Inflammatory macrophage treated with lipopolysaccharide for 1 hour (primary cell): ENCODE measurements around the gene ARHGEF19.
"Not testable (repeated sequence)": the region's sequence is repeated elsewhere in the genome, so short reads cannot be mapped to it uniquely, and the experiment has no call there.

Source experiments
- DNase-seq, 2 donors: peaks; one replicate each; pipeline ENCODE4 v3.0.0-alpha.2; 2020 to 2022

The ARHGEF19 gene

DNA sequence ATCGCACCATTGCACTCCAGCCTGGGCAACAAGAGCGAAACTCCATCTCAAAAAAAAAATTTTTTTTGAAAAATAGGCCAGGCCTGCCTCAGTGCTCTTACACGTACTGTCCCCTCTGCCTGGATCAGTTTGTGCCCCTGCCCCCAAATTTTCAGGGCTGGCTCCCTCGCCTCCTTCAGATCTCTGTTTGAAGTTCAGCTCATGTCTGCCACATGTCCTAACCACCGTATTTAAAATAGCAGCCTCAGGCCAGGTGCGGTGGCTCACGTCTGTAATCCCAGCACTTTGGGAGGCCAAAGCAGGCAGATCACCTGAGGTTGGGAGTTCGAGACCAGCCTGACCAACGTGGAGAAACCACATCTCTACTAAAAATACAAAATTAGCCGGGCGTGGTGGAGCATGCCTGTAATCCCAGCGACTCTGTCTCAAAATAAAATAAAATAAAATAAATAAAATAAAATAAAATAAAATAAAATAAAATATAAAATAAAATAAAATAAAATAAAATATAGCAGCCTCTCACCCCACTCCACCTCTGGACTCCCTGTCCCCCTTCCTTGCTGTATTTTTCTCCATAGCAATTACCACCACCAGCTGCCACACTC, 48.7 kb downstream of the ARHGEF19 start:
- not testable (repeated sequence) for DNase-seq

- DNase-seq, result no peak
Observed at GRCh38 chr1:16162163-16162822, 50.2 kb downstream of the ARHGEF19 start.

- no peak for DNase-seq
Observed at GRCh38 chr1:16161717-16162116, 50.7 kb downstream of the ARHGEF19 start.

DNA sequence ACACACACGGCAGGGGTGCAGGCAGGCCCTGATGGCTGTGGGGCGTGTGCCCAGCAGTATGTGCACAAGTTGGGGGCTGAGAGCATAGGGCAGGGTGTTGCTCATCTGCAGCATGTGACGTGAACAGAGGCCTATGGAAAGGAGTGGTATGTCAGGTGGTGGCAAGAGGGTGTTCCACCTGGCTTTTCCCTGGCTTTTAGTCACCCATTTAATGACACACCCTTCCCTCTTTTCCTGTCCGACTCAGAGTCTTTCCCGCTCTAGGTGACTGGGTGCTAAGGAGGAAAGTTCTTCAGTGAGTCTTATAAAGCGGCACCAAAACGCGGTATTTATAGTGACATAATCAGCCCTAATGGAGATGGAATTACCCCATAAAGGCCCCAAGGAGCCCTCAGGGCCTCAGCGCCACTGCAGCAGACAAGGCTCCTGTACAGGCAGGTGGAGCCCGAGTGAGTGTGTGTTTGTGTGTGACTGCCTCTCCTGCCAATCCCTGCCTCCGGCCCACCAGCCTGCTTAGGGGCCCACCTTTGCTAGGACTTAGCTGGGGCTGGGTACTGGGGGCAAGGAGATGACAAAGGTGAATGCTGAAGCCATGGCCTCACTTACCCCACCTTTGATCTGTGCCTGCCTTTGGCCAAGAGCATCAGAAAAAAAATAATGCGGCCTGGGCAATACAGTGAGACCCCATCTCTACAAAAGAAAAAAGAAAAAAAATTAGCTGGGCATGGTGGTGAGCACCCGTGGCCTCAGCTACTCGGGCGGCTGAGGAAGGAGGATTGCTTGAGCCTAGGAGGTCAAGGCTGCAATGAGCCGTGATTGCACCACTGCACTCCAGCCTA, 53.2 kb downstream of the ARHGEF19 start:
- DNase-seq, result no peak

GRCh38 chr1:16158025-16158424, 54.4 kb downstream of the ARHGEF19 start:
- no peak for DNase-seq

DNA sequence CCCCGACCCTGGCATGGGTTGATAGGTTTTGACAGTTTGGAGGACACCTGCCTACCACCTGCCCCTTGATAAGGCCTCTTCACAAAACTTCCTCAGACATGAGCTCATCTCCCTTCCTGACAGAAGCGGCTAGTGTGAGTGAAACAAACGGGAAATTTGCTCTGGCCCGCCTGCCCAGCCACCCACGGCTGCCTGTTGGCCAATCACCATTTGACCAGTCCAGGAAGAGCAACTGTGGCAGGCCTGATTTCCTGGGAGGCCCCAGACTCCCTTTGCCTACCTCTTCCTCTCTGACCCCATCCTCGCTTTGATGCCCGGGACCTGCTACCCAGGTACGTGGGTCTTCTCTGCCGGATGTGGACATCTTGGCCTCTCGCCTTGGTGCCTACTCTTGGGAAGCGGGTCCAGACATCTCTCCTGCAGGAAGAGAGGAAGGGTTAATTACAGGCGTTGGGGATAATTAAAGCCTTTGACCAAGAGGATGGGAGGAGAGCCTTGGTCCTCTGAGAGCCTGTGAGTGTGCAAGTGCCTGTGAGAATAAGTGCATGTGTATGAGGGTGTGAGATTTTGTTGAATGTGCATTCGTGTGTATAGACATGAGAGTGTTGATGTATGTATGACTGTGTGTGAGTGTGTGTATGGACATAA, 55.5 kb downstream of the ARHGEF19 start:
- peak; percentile 66 to 80 for DNase-seq

DNA sequence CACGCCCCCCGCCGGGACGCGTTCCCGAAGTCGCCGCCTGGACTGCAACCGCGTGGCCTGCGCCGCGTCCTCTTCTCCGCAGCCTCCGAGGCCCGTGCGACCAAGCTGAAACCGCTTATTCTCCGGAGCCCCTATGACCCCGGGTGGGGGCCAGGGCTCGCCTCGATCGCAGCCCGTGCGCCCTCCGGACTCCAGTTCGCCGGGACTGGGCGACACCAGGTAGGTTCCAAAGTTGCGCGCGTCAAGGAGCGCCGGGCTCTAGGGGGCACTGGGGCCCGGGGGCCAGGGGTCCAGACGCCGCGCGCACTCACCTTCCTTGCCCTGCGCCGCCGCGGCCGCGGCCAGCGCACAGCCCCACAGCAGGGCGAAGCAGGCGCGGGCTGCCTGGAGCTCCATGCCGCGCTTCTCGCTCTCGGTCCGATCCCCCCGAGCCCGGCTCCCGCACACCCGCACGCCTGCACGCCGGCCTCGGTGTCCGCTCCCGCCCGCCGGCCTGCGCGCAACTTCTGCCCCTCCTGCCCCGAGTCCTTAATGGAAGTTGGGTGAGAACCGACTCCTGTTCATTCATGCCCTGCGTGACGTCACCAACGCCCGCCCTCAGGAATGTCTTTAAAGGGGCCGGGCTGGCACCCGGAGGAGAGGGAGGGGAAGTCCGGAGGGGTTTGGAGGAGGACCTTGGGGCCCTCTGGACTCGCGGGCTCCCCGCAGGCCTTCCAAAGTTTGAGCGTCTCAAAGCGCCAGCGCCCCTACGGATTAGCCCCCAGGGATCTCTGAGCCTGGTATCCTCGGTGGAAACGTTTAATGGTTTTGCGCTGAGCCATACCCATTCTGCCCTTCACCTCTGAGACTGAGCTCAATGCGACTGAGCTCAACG, 56.7 kb downstream of the ARHGEF19 start, which contains the start of gene EPHA2:
EPHA2 (minus strand) TSS at position 533 of the 874 bp plus-strand sequence; CDS start at position 396, 137 bp downstream.
- peak in 1 of 2 donors; percentile 44 for DNase-seq

- no peak for DNase-seq
Observed at GRCh38 chr1:16153999-16154673, 58.3 kb downstream of the ARHGEF19 start.

GRCh38 chr1:16153096-16153998, 59.1 kb downstream of the ARHGEF19 start:
- DNase-seq, result no peak

- no peak for DNase-seq
Observed at GRCh38 chr1:16152481-16153087, 59.9 kb downstream of the ARHGEF19 start.

- DNase-seq, result no peak
Observed at GRCh38 chr1:16151995-16152384, 60.5 kb downstream of the ARHGEF19 start.

- DNase-seq, result no peak
Observed at GRCh38 chr1:16151196-16151994, 61.1 kb downstream of the ARHGEF19 start.

DNA sequence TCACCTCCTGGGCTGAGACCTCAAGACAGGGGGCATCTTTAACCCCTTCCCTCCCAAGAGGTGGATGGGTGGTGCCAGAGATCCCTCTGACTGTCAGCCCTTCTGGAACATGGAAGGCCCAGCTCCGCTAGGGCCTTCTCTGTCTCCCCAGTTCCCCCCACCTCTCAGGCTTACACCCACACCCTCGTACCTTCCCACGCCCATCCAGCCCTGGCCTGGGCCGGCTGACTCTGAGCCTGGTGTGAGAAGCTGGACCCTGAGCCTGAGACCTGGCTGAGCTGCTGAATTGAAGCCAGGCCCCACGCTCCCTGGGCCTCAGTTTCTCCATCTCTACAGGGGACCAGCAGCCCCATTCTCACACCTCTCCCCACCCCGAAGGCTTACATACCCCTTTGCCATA, 61.9 kb downstream of the ARHGEF19 start:
- no peak for DNase-seq

DNA sequence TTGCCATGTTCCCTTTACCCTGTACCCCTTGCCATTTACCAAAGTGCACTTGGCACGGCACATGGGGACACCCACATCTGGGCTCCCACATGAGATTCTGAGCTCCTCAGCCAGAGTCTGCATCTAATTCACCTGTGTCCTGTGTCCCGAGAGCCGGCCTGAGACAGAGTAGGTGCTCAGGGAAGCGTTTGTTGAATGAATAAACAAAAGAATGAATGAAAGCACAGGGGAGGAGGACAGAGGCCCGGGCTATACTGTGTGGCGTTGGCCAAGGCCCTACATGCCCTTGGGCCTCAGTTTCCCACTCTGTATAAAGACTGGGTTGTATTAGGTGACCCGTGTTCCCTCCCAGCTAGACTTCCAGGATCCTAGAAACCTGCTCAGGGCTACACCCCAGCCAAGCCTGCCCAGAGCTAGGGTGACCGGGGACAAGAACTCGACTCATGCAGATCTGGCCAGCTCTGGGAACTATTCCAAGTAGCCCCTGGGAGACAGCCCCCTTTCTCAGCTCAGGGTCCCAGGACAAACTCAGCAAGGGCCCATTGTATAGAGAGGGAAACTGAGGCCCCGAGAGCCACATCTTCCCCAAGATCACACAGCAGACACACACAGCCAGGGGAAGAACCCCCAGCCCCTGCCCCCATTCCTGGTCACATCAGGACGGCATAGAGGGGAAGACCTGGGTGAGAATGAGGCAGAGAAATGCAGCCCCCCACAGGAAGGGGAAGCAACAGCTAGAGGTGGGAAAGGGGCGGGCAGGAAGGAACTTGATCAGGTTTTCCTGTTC, 62.6 kb downstream of the ARHGEF19 start:
- no peak for DNase-seq

GRCh38 chr1:16149146-16149545, 63.3 kb downstream of the ARHGEF19 start:
- no peak for DNase-seq

- DNase-seq, result no peak
Observed at GRCh38 chr1:16148329-16149092, 63.9 kb downstream of the ARHGEF19 start.
